Cardiac muscle cell (in vitro differentiated cells and primary cell): ENCODE measurements around the gene AGPS. TPM values are rescaled to one million over a fixed set of nuclear protein-coding genes. Genes with fewer than 3 reads are reported as not detected.

Experiments
- DNase-seq, 2 donors: peaks; one replicate each; pipeline versions ENCODE4 v3.0.0 to v3.0.0-alpha.2; 2010 to 2017; ENCODE audit warnings: low read depth in 1 of 2, low spot score in 1 of 2
- H3K27ac ChIP-seq: fragments of 200-600 bp; sonication (generic); 2 replicates; pipeline ENCODE4 v1.5.1; 2016
- H3K27me3 ChIP-seq: fragments of 200-600 bp; sonication (generic); 2 replicates; pipeline ENCODE4 v1.6.0; 2016; ENCODE audit warnings: control low read depth
- H3K36me3 ChIP-seq: fragments of 200-600 bp; sonication (generic); 2 replicates; pipeline ENCODE4 v1.5.1; 2016; ENCODE audit warnings: control low read depth
- H3K4me1 ChIP-seq: fragments of 200-600 bp; sonication (generic); 2 replicates; pipeline ENCODE4 v1.8.1; 2017; ENCODE audit warnings: low read depth, mild to moderate bottlenecking, mixed run types
- H3K4me3 ChIP-seq: fragments of 200-600 bp; sonication (generic); 2 replicates; pipeline ENCODE4 v1.5.1; 2016; ENCODE audit warnings: mild to moderate bottlenecking
- H3K9me3 ChIP-seq: fragments of 200-600 bp; sonication (generic); 2 replicates; pipeline ENCODE4 v1.5.1; 2017; ENCODE audit warnings: low read depth, mild to moderate bottlenecking, control low read depth
- polyA plus RNA-seq: library from polyadenylated mRNA; unstranded; fragments of >200 nt; fragmentation: Nextera tagmentation; extraction: Ambion mirVana; gene quantifications from 2 replicates; pipeline ENCODE4 v1.2.1, GENCODE V29; 2016
- total RNA-seq: library from RNA; depleted of rRNA; stranded (reverse); fragments of >200 nt; gene quantifications from 2 replicates; pipeline ENCODE4 v1.2.3, GENCODE V29; 2016
- TF ChIP-seq, protein P1 (sequence below): IDR thresholded peaks from 2 replicates; pipeline ENCODE4 v1.5.1; 2012; ENCODE audit warnings: low read depth, mild to moderate bottlenecking, low read length

Gene AGPS
- total and polyA plus RNA-seq, 2 experiments from 2014 or later, result 13.6 to 86.3 TPM

DNA sequence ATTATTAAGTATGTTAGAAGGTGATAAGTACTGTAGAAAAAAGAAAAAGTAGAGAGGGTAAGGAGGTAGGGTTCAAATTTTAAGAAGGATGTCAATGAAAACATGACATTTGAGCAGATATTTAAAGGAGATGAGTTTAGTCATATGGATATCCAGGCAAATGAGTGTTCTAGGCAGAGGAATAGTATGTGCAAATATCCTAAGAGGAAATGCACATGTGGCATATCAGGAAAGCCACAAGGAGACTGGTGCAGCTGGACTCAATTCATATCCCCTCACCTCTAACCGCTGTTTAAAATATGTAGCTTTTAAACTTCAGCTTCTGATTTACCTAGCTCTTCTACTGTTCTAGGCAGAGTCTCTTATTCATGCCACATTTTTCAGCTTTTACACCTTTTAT is 9.5 kb downstream of the AGPS start:
- H3K27ac ChIP-seq, result no peak overlapping the region
- H3K9me3 ChIP-seq, result no peaks in the 10 kb centered on the region
- H3K36me3 ChIP-seq, result no peaks in the 10 kb centered on the region
- no peak for DNase-seq
- peaks cover 11% of the 10 kb centered on the region for H3K4me1 ChIP-seq
- H3K27me3 ChIP-seq, result no peaks in the 10 kb centered on the region
- TF ChIP-seq, protein P1, sequence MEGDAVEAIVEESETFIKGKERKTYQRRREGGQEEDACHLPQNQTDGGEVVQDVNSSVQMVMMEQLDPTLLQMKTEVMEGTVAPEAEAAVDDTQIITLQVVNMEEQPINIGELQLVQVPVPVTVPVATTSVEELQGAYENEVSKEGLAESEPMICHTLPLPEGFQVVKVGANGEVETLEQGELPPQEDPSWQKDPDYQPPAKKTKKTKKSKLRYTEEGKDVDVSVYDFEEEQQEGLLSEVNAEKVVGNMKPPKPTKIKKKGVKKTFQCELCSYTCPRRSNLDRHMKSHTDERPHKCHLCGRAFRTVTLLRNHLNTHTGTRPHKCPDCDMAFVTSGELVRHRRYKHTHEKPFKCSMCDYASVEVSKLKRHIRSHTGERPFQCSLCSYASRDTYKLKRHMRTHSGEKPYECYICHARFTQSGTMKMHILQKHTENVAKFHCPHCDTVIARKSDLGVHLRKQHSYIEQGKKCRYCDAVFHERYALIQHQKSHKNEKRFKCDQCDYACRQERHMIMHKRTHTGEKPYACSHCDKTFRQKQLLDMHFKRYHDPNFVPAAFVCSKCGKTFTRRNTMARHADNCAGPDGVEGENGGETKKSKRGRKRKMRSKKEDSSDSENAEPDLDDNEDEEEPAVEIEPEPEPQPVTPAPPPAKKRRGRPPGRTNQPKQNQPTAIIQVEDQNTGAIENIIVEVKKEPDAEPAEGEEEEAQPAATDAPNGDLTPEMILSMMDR, result no peak
- no peak overlapping the region for H3K4me3 ChIP-seq

DNA sequence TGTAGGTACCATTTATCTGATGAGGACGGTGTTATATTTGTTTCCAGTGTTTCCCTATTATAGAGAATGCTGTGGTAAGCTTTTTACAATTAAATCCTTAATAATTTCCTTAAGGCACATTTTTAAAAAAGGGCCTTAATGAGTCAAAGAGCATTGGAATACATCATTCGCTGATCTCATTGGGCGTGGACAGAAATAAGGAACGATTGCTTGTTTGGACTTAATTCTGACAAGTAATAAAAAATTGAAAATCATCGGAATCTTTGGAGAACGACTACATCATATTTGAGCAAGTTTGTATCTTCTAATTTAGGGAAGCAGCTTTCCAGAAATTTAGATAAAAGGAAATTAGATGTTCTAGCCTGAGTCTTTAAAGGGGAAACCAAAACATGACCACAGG is 11.3 kb downstream of the AGPS start:
- H3K4me1 ChIP-seq, result peaks cover 11% of the 10 kb centered on the region
- no peak overlapping the region for H3K27ac ChIP-seq
- DNase-seq, result no peak

DNA sequence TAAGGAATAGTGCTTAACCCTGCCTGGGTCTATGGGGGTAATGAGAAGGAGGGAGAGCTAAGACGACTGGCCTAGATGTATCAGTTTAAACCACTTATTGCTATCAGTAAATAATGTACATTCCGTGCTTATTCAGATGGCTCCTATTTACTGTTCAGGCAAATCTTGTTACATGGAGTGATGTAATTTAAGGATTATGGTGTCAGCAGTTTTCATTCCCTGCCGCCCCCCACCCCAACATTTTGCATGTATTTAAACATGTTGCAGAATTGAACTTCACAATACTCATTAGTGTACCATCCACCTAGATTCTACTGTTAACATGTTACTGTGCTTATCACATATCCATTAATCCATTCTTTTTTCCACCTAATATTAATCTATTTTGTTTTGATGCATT is 11.7 kb downstream of the AGPS start:
- Histone ChIP-seq H3K36me3 (no peaks in the 10 kb centered on the region), H3K27ac (no peak overlapping the region), H3K27me3 (no peaks in the 10 kb centered on the region), H3K4me3 (no peak overlapping the region), H3K4me1 (peaks cover 11% of the 10 kb centered on the region), H3K9me3 (no peaks in the 10 kb centered on the region)
- TF ChIP-seq, protein P1, result no peak
- DNase-seq, result no peak

More for the DNA sequence above, 11.3 kb downstream of the AGPS start:
- Histone ChIP-seq H3K9me3 (no peaks in the 10 kb centered on the region), H3K36me3 (no peaks in the 10 kb centered on the region), H3K4me3 (no peak overlapping the region), H3K27me3 (no peaks in the 10 kb centered on the region)
- TF ChIP-seq, protein P1, result no peak

DNA sequence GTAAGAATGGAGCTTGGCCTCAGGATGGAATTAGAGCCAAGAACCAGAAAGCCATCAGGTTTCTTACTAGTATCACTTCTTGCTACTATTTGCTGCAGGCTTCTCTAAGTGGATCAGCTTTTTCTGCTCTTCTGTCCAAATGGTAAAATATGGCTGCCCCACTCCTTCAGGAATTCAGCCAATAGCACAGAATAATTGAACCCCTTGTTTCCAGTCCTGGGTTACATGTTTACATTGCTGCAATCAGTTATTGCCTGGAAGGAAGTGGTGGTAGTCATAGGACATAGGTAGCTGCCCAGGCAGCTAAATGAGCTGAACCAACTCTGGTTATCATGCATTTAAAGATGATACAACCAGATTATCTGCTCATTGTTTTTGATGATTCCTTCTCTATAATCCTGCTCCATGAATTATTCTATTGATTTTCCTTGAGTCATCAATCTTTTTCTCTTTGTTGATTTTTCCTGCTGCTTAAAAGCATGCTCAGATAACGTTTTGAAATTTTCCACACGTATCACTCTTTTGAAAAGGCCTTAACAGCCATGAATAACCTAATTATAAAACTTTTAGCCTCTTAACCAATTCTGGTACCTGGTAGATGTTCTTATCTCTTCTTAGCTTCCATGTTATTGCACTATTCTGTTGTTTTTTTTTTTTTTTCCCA is 12.6 kb downstream of the AGPS start:
- no peaks in the 10 kb centered on the region for H3K36me3 ChIP-seq
- no peaks in the 10 kb centered on the region for H3K9me3 ChIP-seq
- TF ChIP-seq, protein P1, result no peak
- no peak overlapping the region for H3K4me3 ChIP-seq
- H3K27ac ChIP-seq, result no peak overlapping the region
- DNase-seq, result no peak
- peaks cover 9% of the 10 kb centered on the region for H3K4me1 ChIP-seq
- no peaks in the 10 kb centered on the region for H3K27me3 ChIP-seq

DNA sequence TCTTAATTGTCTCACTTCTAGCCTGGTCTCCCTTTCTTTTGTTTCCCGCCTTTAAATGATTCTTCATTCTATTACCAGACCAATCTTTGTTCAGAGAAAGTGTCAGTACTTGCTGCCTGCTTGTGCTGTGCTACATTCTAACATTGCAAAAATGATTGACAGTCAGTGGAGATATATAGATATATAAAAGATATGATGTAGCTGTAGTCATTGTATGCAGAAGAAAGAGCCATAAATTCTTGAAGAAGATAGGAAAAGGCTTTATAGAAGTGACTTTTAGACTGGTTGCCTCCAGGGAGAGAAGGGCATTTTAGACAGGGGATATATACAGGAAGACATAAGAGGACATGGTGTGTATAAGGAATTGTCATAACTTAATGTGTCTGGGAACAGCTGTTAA is 13.6 kb downstream of the AGPS start:
- H3K4me3 ChIP-seq, result no peak overlapping the region
- H3K4me1 ChIP-seq, result no peaks in the 10 kb centered on the region
- DNase-seq, result no peak
- H3K9me3 ChIP-seq, result no peaks in the 10 kb centered on the region
- TF ChIP-seq, protein P1, result no peak
- H3K27ac ChIP-seq, result no peak overlapping the region
- H3K27me3 ChIP-seq, result no peaks in the 10 kb centered on the region
- no peaks in the 10 kb centered on the region for H3K36me3 ChIP-seq
